Fibroblast of lung (primary cell): ENCODE data around the gene XXYLT1.

ENCODE experiments used
- EZH2 ChIP-seq: IDR thresholded peaks from 2 replicates; pipeline ENCODE4 v1.5.1; 2012; ENCODE audit warnings: low read length, control low read depth, mild to moderate bottlenecking; ENCODE audit errors: missing control alignments
- TF ChIP-seq, protein P1 (sequence below), 2 donors: IDR thresholded peaks in 1 of 2; conservative IDR thresholded peaks in 1 of 2; 1 replicate in 1 of 2; 2 replicates in 1 of 2; pipeline ENCODE4 v1.5.1; 2011 to 2012; ENCODE audit warnings: low read length in 2 of 2, control low read depth in 1 of 2, inconsistent platforms in 1 of 2, low read depth in 1 of 2, mild to moderate bottlenecking in 1 of 2

DNA sequence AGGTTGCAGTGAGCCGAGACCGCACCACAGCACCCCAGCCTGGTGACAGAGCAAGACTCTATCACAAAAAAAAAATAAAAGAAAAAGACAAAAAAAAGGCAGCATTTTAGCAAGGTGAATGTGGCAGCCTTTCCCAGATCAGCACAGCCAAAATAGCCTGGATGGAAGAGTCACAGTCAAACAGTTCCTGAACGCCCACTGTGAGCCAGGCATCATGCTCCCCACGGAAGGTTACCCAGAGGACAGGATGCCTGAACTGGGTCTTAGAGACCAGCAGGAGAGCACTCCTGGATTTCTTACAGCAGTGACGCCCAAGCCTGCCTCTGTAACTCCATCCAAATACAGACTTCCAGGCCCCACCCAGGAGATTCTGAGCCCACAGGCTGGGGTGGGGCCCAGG, 4.5 kb downstream of the XXYLT1 start:
- TF ChIP-seq, protein P1, sequence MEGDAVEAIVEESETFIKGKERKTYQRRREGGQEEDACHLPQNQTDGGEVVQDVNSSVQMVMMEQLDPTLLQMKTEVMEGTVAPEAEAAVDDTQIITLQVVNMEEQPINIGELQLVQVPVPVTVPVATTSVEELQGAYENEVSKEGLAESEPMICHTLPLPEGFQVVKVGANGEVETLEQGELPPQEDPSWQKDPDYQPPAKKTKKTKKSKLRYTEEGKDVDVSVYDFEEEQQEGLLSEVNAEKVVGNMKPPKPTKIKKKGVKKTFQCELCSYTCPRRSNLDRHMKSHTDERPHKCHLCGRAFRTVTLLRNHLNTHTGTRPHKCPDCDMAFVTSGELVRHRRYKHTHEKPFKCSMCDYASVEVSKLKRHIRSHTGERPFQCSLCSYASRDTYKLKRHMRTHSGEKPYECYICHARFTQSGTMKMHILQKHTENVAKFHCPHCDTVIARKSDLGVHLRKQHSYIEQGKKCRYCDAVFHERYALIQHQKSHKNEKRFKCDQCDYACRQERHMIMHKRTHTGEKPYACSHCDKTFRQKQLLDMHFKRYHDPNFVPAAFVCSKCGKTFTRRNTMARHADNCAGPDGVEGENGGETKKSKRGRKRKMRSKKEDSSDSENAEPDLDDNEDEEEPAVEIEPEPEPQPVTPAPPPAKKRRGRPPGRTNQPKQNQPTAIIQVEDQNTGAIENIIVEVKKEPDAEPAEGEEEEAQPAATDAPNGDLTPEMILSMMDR (conservative IDR thresholded peaks at IDR 0.05 in 1 of 2, IDR thresholded peaks at IDR 0.05 in 1 of 2; ENCODE audit: low read depth in 1 of 2, low read length in 2 of 2) = no peak
- TF ChIP-seq EZH2 = no peak
